GM12878 (cell line): Measurements from ENCODE around the gene SMO. TPM values are rescaled to one million over a fixed set of nuclear protein-coding genes. Genes with fewer than 3 reads are reported as not detected.

Experiments used
- ATAC-seq: fragments of 200-7000 bp; cut with Tn5 transposase; 3 replicates; pipeline ENCODE4 v1.9.1; 2020; ENCODE audit warnings: mild to moderate bottlenecking, moderate library complexity
- BruUV-seq: library from RNA; stranded (reverse); fragments of 400-500 nt; replicated peaks from 2 replicates; lab custom pipeline; 2021; lab: Mats Ljungman, UMichigan
- CTCF ChIA-PET: fragments of 300-600 bp; sonication (Branson Sonifier 250); formaldehyde crosslinking; extraction: SDS; loops from one replicate; lab custom pipeline; 2021; ENCODE audit warnings: inconsistent platforms; lab: Yijun Ruan, JAX
- POLR2A ChIA-PET: fragments of 350-600 bp; formaldehyde crosslinking; extraction: SDS; loops from one replicate; lab custom pipeline; 2021; ENCODE audit warnings: inconsistent platforms; lab: Charles Lee
- RAD21 ChIA-PET: fragments of 300-600 bp; sonication (Branson Sonifier 250); formaldehyde crosslinking; loops from one replicate; lab custom pipeline; 2023; ENCODE audit warnings: antibody characterized with exemption; ENCODE audit not compliant: unreplicated experiment; lab: Charles Lee
- SMC1A ChIA-PET: fragments of 300-600 bp; sonication (Branson Sonifier 250); formaldehyde crosslinking; loops from one replicate; lab custom pipeline; 2023; ENCODE audit not compliant: unreplicated experiment, uncharacterized antibody; lab: Charles Lee
- DNase-seq: peaks from one replicate; pipeline ENCODE4 v3.0.0-alpha.2; 2011; ENCODE audit warnings: low read depth, low spot score
- FAIRE-seq: peaks from 3 replicates; lab custom pipeline; 2011; peaks lifted over from hg19 to GRCh38; lab: Jason Lieb, UNC
- H2AFZ ChIP-seq: 2 replicates; pipeline ENCODE4 v1.6.0; 2011; ENCODE audit warnings: low read depth, low read length, control low read depth; ENCODE audit not compliant: control insufficient read depth
- H3K27ac ChIP-seq: 2 replicates; pipeline ENCODE4 v1.5.1; 2011; ENCODE audit warnings: control low read depth; ENCODE audit not compliant: control insufficient read depth, insufficient read depth
- H3K27me3 ChIP-seq, 2 experiments: replicated peaks in 1 of 2; 2 replicates each; pipeline versions ENCODE4 v1.6.0 to v1.6.1; 2011; ENCODE audit warnings: low read length in 1 of 2; ENCODE audit not compliant: control insufficient read depth in 2 of 2, insufficient read depth in 2 of 2
- H3K36me3 ChIP-seq, 2 experiments: 2 replicates each; pipeline ENCODE4 v1.5.1; 2011; ENCODE audit warnings: low read length in 1 of 2; ENCODE audit not compliant: control insufficient read depth in 2 of 2, insufficient read depth in 2 of 2
- H3K4me1 ChIP-seq: 2 replicates; pipeline ENCODE4 v1.6.1; 2011; ENCODE audit warnings: mild to moderate bottlenecking, low read length, moderate library complexity, mixed read lengths; ENCODE audit not compliant: control insufficient read depth, insufficient read depth
- H3K4me2 ChIP-seq: 2 replicates; pipeline ENCODE4 v1.6.0; 2011; ENCODE audit warnings: control low read depth; ENCODE audit not compliant: control insufficient read depth, insufficient read depth
- H3K4me3 ChIP-seq: fragments of 200-600 bp; sonication (generic); 2 replicates; pipeline ENCODE4 v1.5.1; 2016
- H3K79me2 ChIP-seq: 2 replicates; pipeline ENCODE4 v1.6.0; 2011; ENCODE audit warnings: low read length; ENCODE audit not compliant: control insufficient read depth, insufficient read depth
- H3K9ac ChIP-seq: 2 replicates; pipeline ENCODE4 v1.8.0; 2011; ENCODE audit warnings: low read length, control low read depth, mixed read lengths; ENCODE audit not compliant: control insufficient read depth, insufficient read depth
- H3K9me3 ChIP-seq: replicated peaks from 3 replicates; pipeline ENCODE4 v1.5.1; 2011; ENCODE audit warnings: mild to moderate bottlenecking, low read length; ENCODE audit not compliant: control insufficient read depth, insufficient read depth
- H4K20me1 ChIP-seq: 2 replicates; pipeline ENCODE4 v1.6.0; 2011; ENCODE audit not compliant: control insufficient read depth, insufficient read depth
- BMI1 ChIP-seq: fragments of 450-650 bp; IDR thresholded peaks from 2 replicates; pipeline ENCODE4 v1.6.1; 2016; ENCODE audit warnings: mild to moderate bottlenecking, moderate library complexity, borderline replicate concordance
- GATAD2B ChIP-seq: fragments of 450-650 bp; conservative IDR thresholded peaks from 2 replicates; pipeline ENCODE4 v1.6.1; 2017; ENCODE audit warnings: low read depth, mild to moderate bottlenecking, moderate library complexity
- IKZF2 ChIP-seq, 2 experiments: fragments of 450-650 bp; IDR thresholded peaks; 2 replicates each; pipeline ENCODE4 v1.6.1; 2017; ENCODE audit warnings: mild to moderate bottlenecking in 2 of 2, moderate library complexity in 2 of 2
- PAX5 ChIP-seq: IDR thresholded peaks from 2 replicates; pipeline ENCODE4 v1.6.1; 2011; ENCODE audit warnings: low read depth, low read length, borderline replicate concordance
- RAD21 ChIP-seq: IDR thresholded peaks from 2 replicates; pipeline ENCODE4 v1.6.1; 2011; ENCODE audit warnings: mild to moderate bottlenecking, low read depth, low read length, moderate library complexity; ENCODE audit not compliant: insufficient read depth
- RUNX3 ChIP-seq: IDR thresholded peaks from 2 replicates; pipeline ENCODE4 v1.6.1; 2012; ENCODE audit warnings: low read length, inconsistent platforms
- ZNF622 ChIP-seq: fragments of 450-650 bp; IDR thresholded peaks from 2 replicates; pipeline ENCODE4 v1.6.1; 2017; ENCODE audit warnings: mild to moderate bottlenecking, inconsistent platforms
- WGBS: methylation state at CpG from one replicate; pipeline ENCODE4 v1.1.6; 2016; ENCODE audit warnings: low lambda C conversion rate; ENCODE audit not compliant: insufficient replicate concordance, insufficient coverage; ENCODE audit errors: missing lambda C conversion rate; 5-methylcytosine and 5-hydroxymethylcytosine counted together
- in situ Hi-C: fragments of 300-500 bp; cut with MboI; formaldehyde crosslinking; loops from 9 replicates; pipeline ENCODE4 v1.14.3; 2018; ENCODE audit warnings: mixed read lengths
- intact Hi-C: fragments of 100-400 bp; cut with micrococcal nuclease; formaldehyde crosslinking; loops from one replicate; pipeline ENCODE4 v1.14.2; 2022; ENCODE audit not compliant: unreplicated experiment
- polyA plus RNA-seq, 11 experiments: library from polyadenylated mRNA; depleted of rRNA in 4 of 11; unstranded in 6 of 11; stranded (reverse) in 5 of 11; fragments of >200 nt; fragmentation: Nextera tagmentation in 4 of 11; fragmentation: Illumina TruSeq in 1 of 11; extraction: Ambion mirVana in 4 of 11; extraction: Trizol in 1 of 11; gene quantifications; 1 replicate in 1 of 11; 2 replicates in 10 of 11; pipeline versions ENCODE4 v1.2.1 to v1.2.3, GENCODE V29; 2011 to 2016; ENCODE audit warnings: inconsistent platforms in 2 of 11, missing spikeins in 2 of 11, low read depth in 1 of 11
- total RNA-seq, 4 experiments: library from RNA; depleted of rRNA in 3 of 4; stranded (reverse); fragments of >200 nt in 3 of 4; fragmentation: Illumina TruSeq in 1 of 4; extraction: Trizol in 1 of 4; gene quantifications; 2 replicates each; pipeline versions ENCODE4 v1.2.1 to v1.2.3, GENCODE V29; 2013 to 2021

SMO gene
- total and polyA plus RNA-seq, 10 of the 15 experiments (the other 5 are each of a cell fraction or from before 2014, with no cell fraction given), result 0.40 to 11.2 (median 2.6) TPM

GRCh38 chr7:129186749-129187260, 1.6 kb upstream of the SMO start:
- no peak overlapping the region for H3K27ac ChIP-seq
- SMC1A ChIA-PET, result interaction anchor here (0.7 kb wide), 1 partner anchor 17 kb away, joined by 3 read pairs; no protein-coding TSS in a partner anchor
- FAIRE-seq, result no peak

DNA sequence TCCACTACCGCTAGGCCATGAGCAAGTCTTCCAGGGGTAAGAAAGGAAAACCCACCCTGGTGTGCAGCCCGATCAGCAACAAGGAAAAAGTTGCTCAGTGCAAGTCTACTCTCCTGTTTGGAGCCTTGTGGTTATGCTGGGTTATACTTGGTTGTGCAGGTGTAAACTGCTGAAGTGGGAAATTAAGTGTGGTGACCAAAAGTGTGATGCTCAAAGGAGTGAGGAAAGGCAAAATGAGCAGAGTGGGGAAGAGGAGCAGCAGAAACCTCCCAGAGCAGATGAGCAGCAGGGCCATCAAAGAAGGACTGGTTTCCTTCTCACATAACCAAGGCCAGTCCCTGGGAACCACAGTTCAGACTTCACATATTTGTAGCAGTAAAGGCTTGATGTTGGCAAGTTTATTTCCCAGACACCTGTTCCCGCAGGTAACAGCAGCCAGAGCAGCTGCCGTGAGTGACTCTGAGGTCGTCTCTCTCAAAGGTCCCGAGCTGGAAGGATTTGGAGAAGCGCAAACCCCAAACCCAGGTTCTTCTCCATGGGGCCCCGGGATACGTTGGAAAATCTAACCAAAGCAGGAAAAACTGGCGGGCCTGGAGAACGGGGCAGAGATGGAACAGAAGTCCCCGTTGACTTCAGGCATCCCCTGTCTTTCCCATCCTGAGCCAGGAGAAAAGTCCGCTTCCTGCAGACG, 607 bp upstream of the SMO start:
- RAD21 ChIA-PET, result no interaction called here
- H3K4me1 ChIP-seq, result peaks cover 8% of the 10 kb centered on the region

More at GRCh38 chr7:129186749-129187260, 1.6 kb upstream of the SMO start:
- H3K9me3 ChIP-seq, result no peaks in the 10 kb centered on the region
- 0 out of 4 replicates have a peak, but pooled peaks cover 0 to 1% of the 10 kb centered on the region in 2 experiments for H3K27me3 ChIP-seq
- H3K4me3 ChIP-seq, result no peak overlapping the region
- H3K9ac ChIP-seq, result no peak overlapping the region
- no peaks in the 10 kb centered on the region; the same call in 1 of the 2 replicates for H3K79me2 ChIP-seq
- ChIA-PET RAD21 (no interaction called here), CTCF (no interaction called here), POLR2A (no interaction called here)
- BruUV-seq, result no TSS peak
- ATAC-seq, result no peak
- intact Hi-C loops, result no loop called here
- 76% methylated on average over 6 of the region's 6 CpGs for WGBS
- no peak overlapping the region for H3K4me2 ChIP-seq
- no peaks in the 10 kb centered on the region for H4K20me1 ChIP-seq
- H3K36me3 ChIP-seq, result no peaks in the 10 kb centered on the region
- H2AFZ ChIP-seq, result no peak overlapping the region
- peaks cover 8% of the 10 kb centered on the region for H3K4me1 ChIP-seq
- in situ Hi-C loops, result no loop called here
- no peak for DNase-seq
- TF ChIP-seq ZNF622, result no peak
- 0 out of 2 replicates have a peak, but pooled peaks have one; percentile 1 for TF ChIP-seq PAX5

More for the DNA sequence above, 607 bp upstream of the SMO start:
- Histone ChIP-seq H4K20me1 (no peaks in the 10 kb centered on the region), H3K79me2 (no peaks in the 10 kb centered on the region; the same call in 1 of the 2 replicates), H3K4me2 (peak overlapping the region; percentile 99), H3K9ac (peak overlapping the region; percentile 73), H3K36me3 (no peaks in the 10 kb centered on the region), H3K4me3 (peak overlapping the region; percentile 92; the same call in 1 of the 2 replicates), H3K27me3 (0 out of 4 replicates have a peak, but pooled peaks cover 0 to 1% of the 10 kb centered on the region in 2 experiments), H3K9me3 (no peaks in the 10 kb centered on the region), H3K27ac (no peak overlapping the region), H2AFZ (peak overlapping the region; percentile 75)
- 56% methylated on average over 14 of the region's 14 CpGs for WGBS
- no TSS peak for BruUV-seq
- ATAC-seq, result no peak
- DNase-seq, result no peak
- CTCF ChIA-PET, result no interaction called here
- TF ChIP-seq IKZF2 (IDR thresholded peaks at IDR 0.05), result peak in 1 of 2 experiments; percentile 11; a peak in 1 of 4 replicates
- no peak for TF ChIP-seq GATAD2B
- no peak for TF ChIP-seq BMI1
- TF ChIP-seq RUNX3, result peak; percentile 53; the same call in 1 of the 2 replicates
- TF ChIP-seq RAD21, result no peak
- intact Hi-C loops, result no loop called here
- SMC1A ChIA-PET, result no interaction called here
- POLR2A ChIA-PET, result no interaction called here
- no peak for FAIRE-seq
- in situ Hi-C loops, result no loop called here
